ENCODE results near the gene SLC12A3. TPM values are rescaled to one million over a fixed set of nuclear protein-coding genes. Genes with fewer than 3 reads are reported as not detected.

The SLC12A3 gene
- total RNA-seq, 1 donor from 2014 or later = not detected

DNA sequence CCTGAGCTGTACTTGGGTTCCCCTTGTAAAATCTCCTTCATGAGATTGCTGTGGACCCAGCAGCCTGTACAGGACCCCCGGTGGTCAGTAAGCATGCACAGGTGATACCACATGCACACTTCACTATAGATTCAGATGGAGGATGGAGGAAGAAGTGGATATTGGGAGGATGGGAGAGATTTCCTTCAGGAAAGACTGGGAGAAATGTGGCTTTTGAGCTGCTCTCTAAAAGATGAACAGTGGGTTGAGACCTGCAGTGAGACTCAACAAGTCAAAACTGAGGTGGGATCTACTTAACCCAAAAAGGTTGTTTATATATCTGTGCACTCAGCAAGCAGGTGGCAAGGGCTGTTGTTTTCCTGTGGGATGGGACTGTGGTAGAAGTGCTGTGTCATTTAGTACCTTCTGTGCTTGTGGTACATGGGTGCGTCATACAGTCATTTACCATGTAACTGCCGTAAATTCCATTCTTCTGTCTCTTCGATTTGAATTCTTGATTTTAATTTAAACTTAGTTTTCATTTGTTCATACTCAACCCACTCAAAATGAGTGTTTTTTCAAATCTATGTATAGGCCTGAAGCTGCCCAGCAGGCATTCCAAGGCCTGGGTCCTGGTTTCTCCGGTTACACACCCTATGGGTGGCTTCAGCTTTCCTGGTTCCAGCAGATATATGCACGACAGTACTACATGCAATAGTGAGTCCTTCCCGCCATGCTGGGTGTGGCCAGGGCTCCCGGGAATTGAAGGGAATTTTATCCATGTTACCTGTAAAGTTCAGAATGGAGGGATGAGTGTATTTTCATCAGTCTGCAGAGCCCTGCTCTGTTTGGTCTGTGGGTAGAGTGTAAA is 73.9 kb downstream of the SLC12A3 start:
- DNase-seq (ENCODE audit: low read depth in 2 of 2) = no peak

DNA sequence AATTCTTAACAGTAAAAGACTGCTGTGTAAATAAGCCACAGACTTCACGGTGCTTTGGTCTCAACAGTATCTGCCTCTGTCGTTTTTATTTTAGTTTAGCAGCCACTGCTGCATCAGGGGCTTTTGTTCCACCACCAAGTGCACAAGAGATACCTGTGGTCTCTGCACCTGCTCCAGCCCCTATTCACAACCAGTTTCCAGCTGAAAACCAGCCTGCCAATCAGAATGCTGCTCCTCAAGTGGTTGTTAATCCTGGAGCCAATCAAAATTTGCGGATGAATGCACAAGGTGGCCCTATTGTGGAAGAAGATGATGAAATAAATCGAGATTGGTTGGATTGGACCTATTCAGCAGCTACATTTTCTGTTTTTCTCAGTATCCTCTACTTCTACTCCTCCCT is 74.8 kb downstream of the SLC12A3 start:
- DNase-seq (ENCODE audit: low read depth in 2 of 2) = no peak

DNA sequence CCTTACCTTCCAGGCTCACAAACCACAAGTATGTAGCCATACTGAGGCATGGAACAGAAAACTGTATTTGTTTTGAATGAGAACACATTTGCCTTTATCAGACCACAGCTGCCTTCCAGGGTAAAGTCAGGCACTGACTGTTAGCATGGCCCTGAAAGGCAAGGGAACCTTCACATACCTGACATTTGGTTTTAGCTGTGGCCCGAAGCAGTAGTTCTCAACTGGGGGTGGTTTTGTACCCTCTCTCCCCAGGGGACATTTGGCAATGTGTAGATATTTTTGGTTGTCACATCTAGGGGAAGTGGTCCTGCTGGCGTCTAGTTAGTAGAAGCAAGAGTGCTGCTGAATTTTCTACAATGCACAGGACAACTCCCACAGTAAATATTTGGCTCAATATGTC is 76.1 kb downstream of the SLC12A3 start:
- no peak for DNase-seq (ENCODE audit: low read depth in 2 of 2)

DNA sequence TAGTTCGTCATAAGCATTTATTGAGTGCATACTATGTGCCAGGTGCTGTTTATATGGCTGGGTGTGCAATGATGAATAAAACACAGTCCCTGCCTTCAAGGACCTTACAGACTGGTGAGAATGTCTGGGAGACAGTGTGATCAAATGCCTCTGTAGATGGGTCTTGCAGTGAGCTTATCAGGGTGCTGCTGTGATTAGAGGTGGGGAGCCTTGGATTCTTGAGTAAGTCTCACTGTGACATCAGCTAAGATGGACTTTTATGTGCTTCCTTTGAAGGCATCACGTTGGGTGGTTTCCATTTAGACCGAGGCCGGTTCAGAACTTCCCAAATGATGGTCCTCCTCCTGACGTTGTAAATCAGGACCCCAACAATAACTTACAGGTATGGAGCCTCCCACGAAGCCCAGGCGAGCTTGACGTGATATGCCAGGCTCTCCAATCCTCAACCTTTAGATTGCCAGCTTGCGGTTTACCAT is 76.9 kb downstream of the SLC12A3 start:
- no peak for DNase-seq (ENCODE audit: low read depth in 2 of 2)

DNA sequence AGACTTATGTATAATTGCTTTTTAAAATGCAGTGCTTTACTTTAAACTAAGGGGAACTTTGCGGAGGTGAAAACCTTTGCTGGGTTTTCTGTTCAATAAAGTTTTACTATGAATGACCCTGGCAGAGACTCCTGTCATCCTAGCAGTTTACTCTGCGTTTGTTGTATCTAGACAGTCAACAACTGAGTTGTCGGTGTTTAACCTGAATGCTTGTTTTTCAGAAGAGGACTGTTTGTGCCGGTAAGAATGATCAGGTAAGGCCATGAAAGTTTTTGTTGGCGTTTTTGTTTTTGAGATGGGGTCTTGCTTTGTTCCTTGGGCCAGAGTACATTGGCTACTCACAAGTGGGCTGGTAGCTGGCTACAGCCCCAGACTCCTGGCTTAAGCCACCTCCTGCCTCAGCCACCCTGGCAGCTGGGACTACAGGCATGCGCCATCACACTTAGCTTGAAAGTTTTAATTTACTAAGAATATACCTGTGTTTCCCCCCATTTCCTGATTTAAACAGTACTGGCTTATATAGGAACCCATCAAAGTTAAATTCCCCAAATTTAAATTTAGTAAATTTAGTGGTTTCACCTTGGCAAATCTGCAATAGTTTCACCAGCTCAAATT is 78.9 kb downstream of the SLC12A3 start:
- no peak for DNase-seq (ENCODE audit: low read depth in 2 of 2)

GRCh38 chr16:56944954-56945839 is 80.2 kb downstream of the SLC12A3 start:
- no peak for DNase-seq (ENCODE audit: low read depth in 2 of 2)

DNA sequence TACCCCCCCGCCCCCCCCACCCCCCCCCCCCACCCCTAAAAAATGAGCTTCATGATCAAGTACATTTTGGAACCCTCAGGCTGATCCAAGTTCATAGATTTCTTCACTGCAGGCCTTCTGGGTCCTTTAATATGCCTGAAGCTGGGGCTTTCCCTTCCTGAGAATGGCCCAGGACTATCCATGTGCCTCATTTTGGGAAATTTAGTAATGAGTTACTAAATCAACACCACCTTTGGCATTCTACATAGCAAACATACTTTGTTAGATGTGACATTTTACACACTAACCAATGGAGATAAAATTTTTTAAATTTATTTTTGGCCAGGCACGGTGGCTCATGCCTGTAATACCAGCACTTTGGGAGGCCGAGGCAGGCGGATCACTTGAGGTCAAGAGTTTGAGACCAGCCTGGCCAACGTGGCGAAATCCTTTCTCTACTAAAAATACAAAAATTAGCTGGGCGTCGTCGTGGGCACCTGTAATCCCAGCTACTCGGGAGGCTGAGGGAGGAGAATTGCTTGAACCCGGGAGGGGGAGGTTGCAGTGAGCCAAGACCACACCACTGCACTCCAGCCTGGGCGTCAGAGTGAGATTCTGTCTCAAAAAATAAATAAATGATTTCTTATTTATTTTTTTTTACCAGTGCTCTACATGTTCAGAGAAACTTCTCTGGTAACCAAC is 81.0 kb downstream of the SLC12A3 start:
- DNase-seq (ENCODE audit: low read depth in 2 of 2) = no peak

- peak in 1 of 2 donors; percentile 29 for DNase-seq (ENCODE audit: low read depth in 2 of 2)
Measured at GRCh38 chr16:56946767-56947603, 82.0 kb downstream of the SLC12A3 start.

DNA sequence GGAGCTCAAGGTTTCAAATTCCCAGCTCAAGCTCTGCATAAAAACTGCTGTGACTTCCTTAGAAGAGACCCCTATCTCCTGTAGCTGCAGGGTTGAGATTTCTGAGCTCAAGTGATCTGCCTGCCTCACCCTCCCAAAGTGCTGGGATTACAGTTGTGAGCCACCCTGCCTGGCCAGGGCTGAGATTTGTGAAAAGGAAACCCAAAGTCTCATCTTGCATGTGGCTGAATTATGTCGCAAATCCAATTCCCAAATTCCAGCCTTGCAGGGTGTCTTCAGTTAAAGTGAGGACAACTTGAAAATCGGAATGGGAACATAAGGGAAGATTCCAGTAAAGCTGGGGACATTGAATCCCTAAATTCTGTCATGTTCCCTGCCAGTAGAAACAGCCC is 82.6 kb downstream of the SLC12A3 start:
- no peak for DNase-seq (ENCODE audit: low read depth in 2 of 2)

DNA sequence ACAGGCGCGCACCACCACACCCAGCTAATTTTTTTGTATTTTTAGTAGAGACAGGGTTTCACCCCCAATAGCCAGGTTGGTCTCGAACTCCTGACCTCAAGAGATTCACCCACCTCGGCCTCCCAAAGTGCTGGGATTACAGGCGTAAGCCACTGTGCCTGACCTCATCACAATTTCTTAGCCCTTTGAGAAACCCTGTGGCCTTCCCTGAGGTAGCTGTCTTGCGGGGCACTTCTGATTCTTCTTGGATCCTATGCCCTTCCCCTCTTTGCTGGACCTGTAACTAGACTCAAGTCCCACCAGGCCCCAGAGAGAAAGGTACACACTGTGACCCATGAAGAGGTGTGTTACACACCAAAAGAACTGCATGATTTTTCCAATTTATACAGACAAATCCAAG is 83.2 kb downstream of the SLC12A3 start:
- DNase-seq (ENCODE audit: low read depth in 2 of 2) = no peak

- no peak for DNase-seq (ENCODE audit: low read depth in 2 of 2)
Measured at GRCh38 chr16:56950051-56950450, 85.0 kb downstream of the SLC12A3 start.

DNA sequence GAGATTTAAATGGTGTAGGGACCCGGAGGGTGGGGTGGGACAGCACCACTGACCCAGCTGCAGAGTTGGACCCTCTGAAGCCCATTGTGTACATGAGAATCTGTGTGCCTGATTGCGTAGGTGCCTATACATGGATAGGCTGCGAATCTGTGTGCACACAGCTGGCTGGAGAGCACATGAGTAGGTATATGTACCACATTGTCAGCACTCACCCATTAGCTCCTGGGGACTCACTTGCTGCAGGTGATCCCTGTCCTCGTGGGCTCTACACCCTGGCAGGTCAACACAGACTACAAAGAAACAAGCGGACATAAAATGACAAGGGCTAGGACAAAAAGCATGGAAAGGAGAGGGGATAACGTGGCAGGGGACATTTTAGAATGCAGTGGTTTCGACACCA is 85.4 kb downstream of the SLC12A3 start:
- DNase-seq (ENCODE audit: low read depth in 2 of 2) = no peak

DNA sequence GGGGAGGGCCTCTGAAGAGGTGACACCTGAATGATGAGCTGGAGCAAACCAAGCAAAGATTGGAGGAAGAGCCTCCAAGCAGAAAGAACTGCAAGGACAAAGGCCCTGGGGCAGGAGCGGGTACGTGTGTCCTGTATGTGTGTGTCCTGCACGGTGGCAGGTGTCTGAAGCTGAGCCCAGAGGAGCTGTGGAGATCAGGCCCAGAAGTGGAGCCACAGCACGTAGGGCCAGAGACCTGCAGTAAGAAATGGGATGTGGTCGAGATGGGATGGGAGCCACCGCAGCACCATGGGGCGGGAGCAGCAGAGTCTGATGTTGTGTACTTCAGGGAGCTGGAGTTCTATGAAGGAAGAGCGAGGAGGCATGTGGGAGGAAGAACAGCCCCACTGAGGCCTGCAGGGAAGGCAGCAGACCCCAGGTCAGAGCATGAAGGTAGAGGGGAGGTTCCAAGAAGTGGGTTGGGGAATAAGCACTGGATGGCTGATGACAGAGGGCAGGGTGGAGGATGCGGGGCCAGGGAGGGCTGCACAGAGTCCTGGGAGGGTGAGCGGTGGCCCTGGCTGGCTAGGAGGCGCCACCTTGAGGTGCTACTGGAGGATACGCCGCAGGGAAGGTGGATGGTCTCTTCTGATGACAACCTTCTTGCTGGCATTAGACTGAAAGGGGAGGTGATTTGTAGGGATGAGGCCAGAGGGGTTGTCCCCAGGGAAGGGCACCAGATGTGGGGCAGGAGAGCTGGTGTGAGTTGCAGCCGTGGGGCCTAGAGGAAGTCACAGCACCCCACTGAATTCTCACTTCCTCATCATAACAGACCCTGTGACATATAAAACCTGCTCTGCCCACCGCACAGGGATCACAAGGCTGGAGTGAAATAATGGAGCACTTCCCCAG is 86.1 kb downstream of the SLC12A3 start:
- peak; percentile 60 to 62 for DNase-seq (ENCODE audit: low read depth in 2 of 2)

GRCh38 chr16:56953006-56953405 is 88.0 kb downstream of the SLC12A3 start:
- no peak for DNase-seq (ENCODE audit: low read depth in 2 of 2)

GRCh38 chr16:56956076-56956475 is 91.1 kb downstream of the SLC12A3 start:
- DNase-seq (ENCODE audit: low read depth in 2 of 2) = peak in 1 of 2 donors; percentile 44

GRCh38 chr16:56956756-56957155 is 91.7 kb downstream of the SLC12A3 start:
- no peak for DNase-seq (ENCODE audit: low read depth in 2 of 2)

DNA sequence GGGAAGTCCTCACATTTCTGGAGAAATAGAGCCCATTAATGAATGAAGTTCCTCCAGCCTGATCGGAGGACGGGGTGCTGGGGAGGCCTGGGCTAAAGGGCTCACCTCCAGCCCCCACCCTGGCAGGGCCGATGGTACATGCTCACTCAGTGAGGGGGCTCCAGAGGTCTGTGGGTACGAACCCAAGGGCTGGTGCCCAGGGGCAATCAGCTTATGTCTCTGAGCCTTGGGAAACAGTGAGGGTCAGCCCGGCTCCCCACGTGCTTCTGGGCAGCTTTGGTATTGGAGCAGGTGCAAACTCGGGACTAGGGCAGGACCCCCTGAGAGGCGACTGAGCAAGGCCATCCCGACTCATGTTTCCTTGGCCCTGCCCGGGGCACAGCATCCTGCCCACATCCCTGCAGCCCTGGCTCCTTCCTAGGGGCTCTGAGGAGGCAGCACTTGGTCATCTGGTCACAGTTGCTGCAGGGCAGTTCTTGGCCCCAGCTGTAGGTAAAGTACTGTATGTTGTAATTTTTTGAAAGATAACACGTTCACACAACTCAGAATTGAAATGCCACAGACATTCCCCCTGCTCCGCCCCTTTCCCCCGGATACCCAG is 95.8 kb downstream of the SLC12A3 start:
- DNase-seq (ENCODE audit: low read depth in 2 of 2) = peak in 1 of 2 donors; percentile 37

GRCh38 chr16:56961386-56961785 is 96.4 kb downstream of the SLC12A3 start:
- peak; percentile 51 to 59 for DNase-seq (ENCODE audit: low read depth in 2 of 2)

DNA sequence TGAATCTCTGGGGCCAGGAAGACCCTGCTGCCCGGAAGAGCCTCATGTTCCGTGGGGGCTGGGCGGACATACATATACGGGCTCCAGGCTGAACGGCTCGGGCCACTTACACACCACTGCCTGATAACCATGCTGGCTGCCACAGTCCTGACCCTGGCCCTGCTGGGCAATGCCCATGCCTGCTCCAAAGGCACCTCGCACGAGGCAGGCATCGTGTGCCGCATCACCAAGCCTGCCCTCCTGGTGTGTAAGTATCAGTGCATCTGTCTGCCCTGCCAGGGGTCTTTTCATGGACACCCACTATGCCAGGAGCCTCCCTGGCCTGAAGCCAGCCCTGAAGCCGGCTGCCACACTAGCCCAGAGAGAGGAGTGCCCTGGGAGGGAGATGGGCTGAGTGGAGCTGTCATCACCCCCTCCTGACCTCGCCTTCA is 96.9 kb downstream of the SLC12A3 start, which contains the start of gene CETP:
CETP (plus strand) TSS at position 100 of the 431 bp plus-strand sequence; CDS start at position 130, 30 bp downstream.
- peak; percentile 56 to 80 for DNase-seq (ENCODE audit: low read depth in 2 of 2)
